ENCODE data around the gene PPP2R3C.

GRCh38 chr14:35051796-35052195 lies 70.0 kb downstream of the PPP2R3C start:
- no peak for TF ChIP-seq EP300 (IDR thresholded peaks at IDR 0.05; ENCODE audit: borderline replicate concordance)
- no peak for TF ChIP-seq TEAD4 (IDR thresholded peaks at IDR 0.05)
- TF ChIP-seq, protein P1, sequence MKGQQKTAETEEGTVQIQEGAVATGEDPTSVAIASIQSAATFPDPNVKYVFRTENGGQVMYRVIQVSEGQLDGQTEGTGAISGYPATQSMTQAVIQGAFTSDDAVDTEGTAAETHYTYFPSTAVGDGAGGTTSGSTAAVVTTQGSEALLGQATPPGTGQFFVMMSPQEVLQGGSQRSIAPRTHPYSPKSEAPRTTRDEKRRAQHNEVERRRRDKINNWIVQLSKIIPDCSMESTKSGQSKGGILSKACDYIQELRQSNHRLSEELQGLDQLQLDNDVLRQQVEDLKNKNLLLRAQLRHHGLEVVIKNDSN (IDR thresholded peaks at IDR 0.05) = no peak
- no peak for TF ChIP-seq RAD21 (IDR thresholded peaks at IDR 0.05; ENCODE audit: low read depth)
- no peak for TF ChIP-seq TAF1 (IDR thresholded peaks at IDR 0.05; ENCODE audit: low read depth)
- TF ChIP-seq REST (IDR thresholded peaks at IDR 0.05; ENCODE audit: low read depth) = no peak
- TF ChIP-seq CEBPB (IDR thresholded peaks at IDR 0.05) = no peak
- TF ChIP-seq YY1 (IDR thresholded peaks at IDR 0.05; ENCODE audit: low read depth) = no peak
- no peak for TF ChIP-seq CREB1 (IDR thresholded peaks at IDR 0.05; ENCODE audit: low read depth)
- TF ChIP-seq NFIC (IDR thresholded peaks at IDR 0.05) = no peak
- no peak for TF ChIP-seq MAX (IDR thresholded peaks at IDR 0.05)
